22Rv1 (cell line): ENCODE results near the gene MUC22.

Experiments
- CTCF ChIP-seq: fragments of 450-650 bp; IDR thresholded peaks from 2 replicates; pipeline ENCODE4 v1.5.1; 2017; ENCODE audit warnings: mild to moderate bottlenecking
- ZFX ChIP-seq: fragments of 450-650 bp; IDR thresholded peaks from 2 replicates; pipeline ENCODE4 v1.6.1; 2017; ENCODE audit warnings: antibody characterized with exemption, borderline replicate concordance

GRCh38 chr6:31053873-31054272 is 43.6 kb downstream of the MUC22 start:
- TF ChIP-seq CTCF (no peak), ZFX (no peak)
